Stimulated activated CD8-positive, alpha-beta memory T cell treated with anti-CD3 and anti-CD28 coated beads, Interleukin-15, amount 100 ng/mL, for 48 hours (primary cell): ENCODE results near the gene CCDC201.
"Not testable (repeated sequence)": the region's sequence is repeated elsewhere in the genome, so short reads cannot be mapped to it uniquely, and the experiment has no call there.

Experiments used
- DNase-seq, 2 donors: peaks; one replicate each; pipeline ENCODE4 v3.0.0-alpha.2; 2020; ENCODE audit warnings: low read depth in 2 of 2

Gene CCDC201

GRCh38 chr7:45817016-45817415 lies 55.9 kb downstream of the CCDC201 start:
- not testable (repeated sequence) for DNase-seq

- not testable (repeated sequence) for DNase-seq
Measured at GRCh38 chr7:45814216-45815118, 58.4 kb downstream of the CCDC201 start.

- not testable (repeated sequence) for DNase-seq
Measured at GRCh38 chr7:45813771-45814170, 59.1 kb downstream of the CCDC201 start.

GRCh38 chr7:45812946-45813345 lies 59.9 kb downstream of the CCDC201 start:
- no peak for DNase-seq

DNA sequence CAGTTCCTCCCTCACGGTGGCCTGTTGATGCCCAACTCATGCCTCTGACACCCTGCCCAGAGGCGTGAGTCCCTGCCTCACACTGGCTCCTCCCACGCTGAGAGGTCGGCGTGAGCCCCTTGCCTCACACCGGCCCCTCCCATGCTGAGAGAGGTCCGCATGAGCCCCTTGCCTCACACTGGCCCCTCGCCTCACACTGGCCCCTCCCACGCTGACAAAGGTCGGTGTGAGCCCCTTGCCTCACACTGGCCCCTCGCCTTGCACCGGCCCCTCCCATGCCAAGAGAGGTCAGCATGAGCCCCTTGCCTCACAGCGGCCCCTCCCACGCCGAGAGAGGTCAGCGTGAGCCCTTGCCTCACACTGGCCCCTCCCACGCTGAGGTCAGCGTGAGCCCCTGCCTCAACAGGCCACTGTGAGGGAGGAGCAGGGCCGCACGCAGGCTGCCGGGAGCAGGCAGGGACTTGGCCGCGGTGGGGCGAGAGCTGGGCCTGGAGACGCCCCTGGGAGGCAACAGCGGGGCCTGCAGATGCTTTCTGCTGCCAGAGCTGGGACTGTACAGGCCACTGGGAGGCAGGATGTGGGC lies 61.1 kb downstream of the CCDC201 start:
- DNase-seq: not testable (repeated sequence)

GRCh38 chr7:45810451-45811005 lies 62.4 kb downstream of the CCDC201 start:
- DNase-seq: not testable (repeated sequence)
